Stimulated activated CD8-positive, alpha-beta memory T cell treated with anti-CD3 and anti-CD28 coated beads, Interleukin-12 subunit alpha, Interleukin-12 subunit beta, amount 100 ng/mL, for 1 hour (primary cell): ENCODE data around the gene RBM8A.
"Not testable (repeated sequence)": the region's sequence is repeated elsewhere in the genome, so short reads cannot be mapped to it uniquely, and the experiment has no call there.

Experiments used
- DNase-seq: peaks from one replicate; pipeline ENCODE4 v3.0.0-alpha.2; 2020; ENCODE audit warnings: low read depth

Gene RBM8A

GRCh38 chr1:145956361-145956760, 29.1 kb upstream of the RBM8A start:
- DNase-seq, result no peak

GRCh38 chr1:145955436-145955835, 28.2 kb upstream of the RBM8A start:
- no peak for DNase-seq

- no peak for DNase-seq
Measured at GRCh38 chr1:145953861-145954260, 26.6 kb upstream of the RBM8A start.

- DNase-seq, result no peak
Measured at GRCh38 chr1:145952903-145953302, 25.6 kb upstream of the RBM8A start.

GRCh38 chr1:145951526-145951925, 24.2 kb upstream of the RBM8A start:
- DNase-seq, result no peak

- DNase-seq, result no peak
Measured at GRCh38 chr1:145949219-145949618, 21.9 kb upstream of the RBM8A start.

- no peak for DNase-seq
Measured at GRCh38 chr1:145947551-145947950, 20.3 kb upstream of the RBM8A start.

- DNase-seq, result no peak
Measured at GRCh38 chr1:145946477-145946986, 19.2 kb upstream of the RBM8A start.

- no peak for DNase-seq
Measured at GRCh38 chr1:145944532-145944931, 17.2 kb upstream of the RBM8A start.

GRCh38 chr1:145942871-145943270, 15.6 kb upstream of the RBM8A start:
- no peak for DNase-seq

GRCh38 chr1:145942405-145942804, 15.1 kb upstream of the RBM8A start:
- no peak for DNase-seq

GRCh38 chr1:145937436-145937835, 10.2 kb upstream of the RBM8A start:
- DNase-seq, result no peak

- no peak for DNase-seq
Measured at GRCh38 chr1:145936247-145936646, 9.0 kb upstream of the RBM8A start.

- DNase-seq, result no peak
Measured at GRCh38 chr1:145935708-145936107, 8.4 kb upstream of the RBM8A start.

- not testable (repeated sequence) for DNase-seq
Measured at GRCh38 chr1:145932522-145933009, 5.3 kb upstream of the RBM8A start.

- DNase-seq, result no peak
Measured at GRCh38 chr1:145927916-145928643, 796 bp upstream of the RBM8A start.

- DNase-seq, result no peak
Measured at GRCh38 chr1:145926686-145927062, 610 bp downstream of the RBM8A start.

GRCh38 chr1:145922266-145922665, 5.0 kb downstream of the RBM8A start:
- no peak for DNase-seq

- DNase-seq, result not testable (repeated sequence)
Measured at GRCh38 chr1:145920297-145920696, 7.0 kb downstream of the RBM8A start.

GRCh38 chr1:145918992-145919939, 8.0 kb downstream of the RBM8A start:
- no peak for DNase-seq

GRCh38 chr1:145918144-145918991, 8.9 kb downstream of the RBM8A start, which contains the start of gene PEX11B:
Gene PEX11B, minus strand, starts transcription at chr1:145918717. Its CDS starts 29 bp downstream, at chr1:145918688.
- DNase-seq, result peak; percentile 86

- DNase-seq, result no peak
Measured at GRCh38 chr1:145917595-145917994, 9.7 kb downstream of the RBM8A start.
